ENCODE measurements around the gene ACTN4. TPM values are rescaled to one million over a fixed set of nuclear protein-coding genes. Genes with fewer than 3 reads are reported as not detected.

ACTN4 gene
- total RNA-seq, 4 donors from 2014 or later: 191 to 479 (median 365) TPM

DNA sequence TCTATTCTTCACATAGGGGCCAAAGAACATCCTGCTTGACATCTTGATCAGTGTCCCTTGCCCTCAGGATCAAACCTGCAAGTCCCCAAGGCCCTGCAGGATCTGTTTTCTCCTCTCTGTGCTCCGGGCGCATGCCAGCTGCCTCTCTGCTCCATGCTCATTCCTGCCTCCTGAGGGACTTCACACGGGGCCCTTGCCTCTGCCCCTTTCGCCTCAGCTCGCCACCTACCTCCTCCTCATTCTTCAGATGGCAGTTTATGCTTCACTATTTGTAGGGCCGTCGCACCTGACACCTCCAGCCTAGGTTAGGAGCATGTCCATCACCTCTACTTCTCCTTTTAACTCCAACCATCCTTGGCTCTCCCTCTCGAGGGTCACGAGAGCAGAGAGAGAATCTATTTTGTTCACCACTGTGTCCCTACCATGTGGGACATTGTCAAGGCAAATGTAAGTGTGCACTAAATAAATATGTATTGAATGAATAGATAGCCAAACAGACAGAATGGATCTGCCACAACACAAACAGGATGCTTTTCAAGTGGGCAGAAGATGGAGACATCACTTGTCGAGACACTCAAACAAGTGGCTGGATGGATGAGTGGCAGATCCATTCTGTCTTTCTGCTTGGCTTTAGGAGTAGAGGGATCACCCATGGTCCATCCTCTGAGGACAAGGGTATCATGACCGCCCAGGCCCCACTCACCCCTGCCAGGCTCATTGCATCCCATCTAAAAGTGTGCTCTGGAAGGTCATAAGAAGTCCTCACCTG, 29.6 kb downstream of the ACTN4 start:
- peaks cover 27 to 71% of the 10 kb centered on the region in 2 donors for H3K4me1 ChIP-seq
- peaks cover 0 to 5% of the 10 kb centered on the region in 2 donors for H3K36me3 ChIP-seq
- TF ChIP-seq, protein P1, sequence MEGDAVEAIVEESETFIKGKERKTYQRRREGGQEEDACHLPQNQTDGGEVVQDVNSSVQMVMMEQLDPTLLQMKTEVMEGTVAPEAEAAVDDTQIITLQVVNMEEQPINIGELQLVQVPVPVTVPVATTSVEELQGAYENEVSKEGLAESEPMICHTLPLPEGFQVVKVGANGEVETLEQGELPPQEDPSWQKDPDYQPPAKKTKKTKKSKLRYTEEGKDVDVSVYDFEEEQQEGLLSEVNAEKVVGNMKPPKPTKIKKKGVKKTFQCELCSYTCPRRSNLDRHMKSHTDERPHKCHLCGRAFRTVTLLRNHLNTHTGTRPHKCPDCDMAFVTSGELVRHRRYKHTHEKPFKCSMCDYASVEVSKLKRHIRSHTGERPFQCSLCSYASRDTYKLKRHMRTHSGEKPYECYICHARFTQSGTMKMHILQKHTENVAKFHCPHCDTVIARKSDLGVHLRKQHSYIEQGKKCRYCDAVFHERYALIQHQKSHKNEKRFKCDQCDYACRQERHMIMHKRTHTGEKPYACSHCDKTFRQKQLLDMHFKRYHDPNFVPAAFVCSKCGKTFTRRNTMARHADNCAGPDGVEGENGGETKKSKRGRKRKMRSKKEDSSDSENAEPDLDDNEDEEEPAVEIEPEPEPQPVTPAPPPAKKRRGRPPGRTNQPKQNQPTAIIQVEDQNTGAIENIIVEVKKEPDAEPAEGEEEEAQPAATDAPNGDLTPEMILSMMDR (IDR thresholded peaks at IDR 0.05): no peak
- no peak for TF ChIP-seq POLR2A (IDR thresholded peaks at IDR 0.05)
- no peaks in the 10 kb centered on the region for H3K9me3 ChIP-seq
- intact Hi-C loops (cut with DNase I): no loop called here
- no peaks in the 10 kb centered on the region for H3K27me3 ChIP-seq
- peak overlapping the region; percentile 60 to 78 (median 64) for H3K27ac ChIP-seq
- DNase-seq: no peak
- WGBS, 2 donors: 82 to 84% methylated on average over 11 of the region's 11 CpGs
- H3K4me3 ChIP-seq (replicated peaks in 1 of 3): no peak overlapping the region

DNA sequence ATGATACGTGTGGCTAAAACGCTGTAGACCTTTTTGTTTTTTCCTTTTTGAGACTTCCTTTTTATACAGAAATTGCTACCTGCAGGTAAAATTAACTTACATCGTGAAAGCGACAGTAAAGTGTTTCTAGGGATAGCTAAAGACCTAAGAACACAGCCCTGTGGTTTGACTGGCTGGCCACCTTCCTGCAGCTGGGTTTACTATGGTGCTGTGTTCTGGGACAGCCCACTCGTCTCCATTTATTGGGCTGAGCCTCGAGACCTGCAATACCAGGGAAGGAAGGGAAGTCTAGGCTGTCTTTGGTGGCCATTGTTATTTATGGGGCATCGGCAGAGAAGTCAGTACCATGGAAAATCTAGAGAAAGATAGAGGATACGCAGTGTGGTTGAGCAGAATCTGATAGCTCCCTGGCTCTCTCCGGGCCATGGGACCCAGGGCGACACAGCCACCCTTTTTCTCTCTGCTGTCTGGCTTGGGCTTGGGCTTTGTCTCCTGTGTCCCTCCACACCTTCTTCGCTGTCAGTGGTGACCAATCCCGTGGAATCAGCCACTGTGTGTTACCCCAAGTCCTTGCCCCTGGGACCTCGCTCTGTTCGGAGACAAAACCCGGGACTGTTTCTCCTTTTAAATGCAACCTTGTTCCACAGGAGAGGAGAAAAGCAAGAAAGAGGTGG, 30.9 kb downstream of the ACTN4 start:
- Histone ChIP-seq H3K27ac (peak overlapping the region in 2 of 3 donors; percentile 14 to 98), H3K4me3 (replicated peaks in 1 of 3) (no peak overlapping the region), H3K36me3 (peaks cover 0 to 5% of the 10 kb centered on the region in 2 donors), H3K4me1 (peaks cover 40 to 75% of the 10 kb centered on the region in 2 donors), H3K27me3 (no peaks in the 10 kb centered on the region), H3K9me3 (no peaks in the 10 kb centered on the region)
- 85 to 89% methylated on average over 15 of the region's 15 CpGs for WGBS, 2 donors
- no peak for TF ChIP-seq POLR2A (IDR thresholded peaks at IDR 0.05)
- TF ChIP-seq, protein P1 (IDR thresholded peaks at IDR 0.05): no peak
- intact Hi-C loops (cut with DNase I): no loop called here
- no peak for DNase-seq

DNA sequence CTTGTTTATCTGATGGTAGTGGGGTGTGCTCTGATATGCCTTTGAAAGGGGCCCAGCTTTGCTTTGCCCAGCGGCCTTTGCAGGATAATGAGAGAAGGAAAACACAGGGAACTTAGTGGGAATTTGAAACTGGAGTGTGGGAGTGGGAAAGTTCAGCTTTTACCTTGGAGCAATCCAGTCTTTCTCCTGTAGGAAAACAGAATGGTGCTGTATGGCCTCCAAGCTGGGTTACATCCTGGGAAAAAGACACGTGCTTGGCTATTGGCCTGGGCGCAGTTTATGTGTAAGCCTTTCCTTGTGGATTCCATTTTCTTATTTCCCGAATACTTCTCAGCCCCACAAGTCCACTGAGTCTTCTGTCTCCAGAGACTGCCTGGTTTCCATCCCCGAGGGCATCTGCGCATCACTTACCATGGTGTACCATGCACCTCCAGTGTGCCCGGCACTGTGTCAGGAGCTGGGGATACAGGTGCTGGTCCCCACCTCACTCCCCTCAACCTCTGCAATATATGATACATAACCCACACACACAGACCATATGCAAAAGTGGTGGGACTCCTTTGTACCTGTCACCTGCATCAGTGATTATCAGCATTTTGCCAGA, 31.5 kb downstream of the ACTN4 start:
- H3K27me3 ChIP-seq: no peaks in the 10 kb centered on the region
- no peaks in the 10 kb centered on the region for H3K9me3 ChIP-seq
- no peak overlapping the region for H3K4me3 ChIP-seq (replicated peaks in 1 of 3)
- peaks cover 44 to 79% of the 10 kb centered on the region in 2 donors for H3K4me1 ChIP-seq
- no peak for TF ChIP-seq POLR2A (IDR thresholded peaks at IDR 0.05)
- TF ChIP-seq, protein P1 (IDR thresholded peaks at IDR 0.05): no peak
- peak overlapping the region in 2 of 3 donors; percentile 14 to 98 for H3K27ac ChIP-seq
- 91 to 93% methylated on average over 7 of the region's 7 CpGs for WGBS, 2 donors
- no peak for DNase-seq
- intact Hi-C loops (cut with DNase I): no loop called here
- H3K36me3 ChIP-seq: peaks cover 0 to 5% of the 10 kb centered on the region in 2 donors

DNA sequence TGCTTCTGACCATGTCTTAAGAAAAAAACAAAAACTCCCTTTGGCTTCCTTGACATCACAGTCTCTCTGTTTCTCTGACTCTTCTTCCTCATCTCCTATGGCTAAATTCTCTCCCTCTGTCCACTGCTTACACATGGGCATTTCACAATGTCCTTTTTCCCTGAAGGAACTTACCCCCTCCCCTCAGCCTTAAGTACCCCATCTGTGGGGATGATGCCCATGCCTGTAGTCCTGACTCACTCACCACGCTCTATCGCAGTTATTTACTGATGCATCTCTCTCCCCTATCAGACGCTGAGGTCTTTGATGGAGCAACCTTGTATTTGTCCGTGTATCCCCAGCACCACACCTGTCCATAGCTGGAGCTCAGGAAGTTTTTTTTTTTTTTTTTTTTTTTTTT, 32.4 kb downstream of the ACTN4 start:
- 74 to 84% methylated on average over 4 of the region's 4 CpGs for WGBS, 2 donors
- Histone ChIP-seq H3K4me1 (peaks cover 44 to 79% of the 10 kb centered on the region in 2 donors), H3K4me3 (replicated peaks in 1 of 3) (no peak overlapping the region), H3K9me3 (no peaks in the 10 kb centered on the region), H3K36me3 (peaks cover 0 to 5% of the 10 kb centered on the region in 2 donors), H3K27me3 (no peaks in the 10 kb centered on the region), H3K27ac (peak overlapping the region; percentile 98 to 100 (median 99))
- TF ChIP-seq, protein P1 (IDR thresholded peaks at IDR 0.05): no peak
- TF ChIP-seq POLR2A (IDR thresholded peaks at IDR 0.05): no peak
- DNase-seq: no peak
- intact Hi-C loops (cut with DNase I): no loop called here
